ENCODE measurements around the gene PTTG2. TPM values are rescaled to one million over a fixed set of nuclear protein-coding genes. Genes with fewer than 3 reads are reported as not detected.

Gene PTTG2
- total and polyA plus RNA-seq, 2 of the 4 experiments (the other 2 are of a cell fraction): not detected

DNA sequence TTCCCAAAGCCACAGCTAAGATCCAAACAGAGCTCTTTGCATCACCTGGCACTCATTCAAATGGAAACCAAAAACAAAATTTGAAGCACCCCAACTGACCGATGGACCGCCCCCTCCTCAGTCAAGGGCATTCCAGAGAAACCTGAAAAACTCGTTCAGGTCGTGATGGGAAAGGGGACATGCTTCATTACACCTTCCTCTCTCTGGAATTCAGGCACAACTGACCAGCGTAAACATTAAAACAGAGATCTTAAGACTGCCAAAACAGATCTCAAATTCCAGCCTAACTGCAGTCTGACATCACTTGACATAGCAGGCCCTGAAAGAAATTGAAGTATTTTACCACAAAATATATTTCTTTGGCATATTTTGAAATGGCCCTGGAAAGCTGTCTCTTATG, 28.5 kb downstream of the PTTG2 start:
- dilution Hi-C loops (cut with HindIII; ENCODE audit: low sequenced_read_pairs, unreplicated experiment): no loop called here
- Histone ChIP-seq H2BK15ac (ENCODE audit: low read depth, low read length) (no peak overlapping the region), H3K27me3 (ENCODE audit: control insufficient read depth, insufficient read depth, low read length) (no peaks in the 10 kb centered on the region), H3K9me3 (ENCODE audit: control insufficient read depth, insufficient read depth, low read length) (no peaks in the 10 kb centered on the region), H3K36me3 (ENCODE audit: control insufficient read depth, insufficient read depth, low read length) (no peaks in the 10 kb centered on the region), H3K56ac (ENCODE audit: extremely low read depth, insufficient read depth, low read length) (no peak overlapping the region), H3K4ac (ENCODE audit: low read depth, low read length) (no peak overlapping the region), H2BK20ac (ENCODE audit: low read depth, low read length) (no peak overlapping the region), H2BK120ac (ENCODE audit: low read depth, low read length) (no peak overlapping the region), H3K18ac (ENCODE audit: low read depth, low read length) (no peak overlapping the region), H4K8ac (ENCODE audit: low read depth in 2 of 2, low read length in 2 of 2) (no peak overlapping the region), H2AK5ac (ENCODE audit: low read depth, low read length) (no peak overlapping the region), H3K4me1 (ENCODE audit: control insufficient read depth, insufficient read depth, low read length) (peaks cover 4% of the 10 kb centered on the region), H3K23ac (ENCODE audit: low read depth, low read length) (no peak overlapping the region), H4K20me1 (ENCODE audit: insufficient read depth, low read length) (peaks cover 4% of the 10 kb centered on the region; the same call in 1 of the 2 replicates), H3K9ac (ENCODE audit: low read depth, low read length) (no peak overlapping the region), H3K27ac (ENCODE audit: insufficient read depth, low read length) (no peak overlapping the region), H2AFZ (replicated peaks; ENCODE audit: low read length, poor library complexity) (no peak overlapping the region), H3K4me3 (ENCODE audit: insufficient read depth, low read depth, low read length) (no peak overlapping the region), H3K9me1 (ENCODE audit: insufficient read depth, low read length) (peaks cover 5% of the 10 kb centered on the region; the same call in 1 of the 2 replicates), H3K14ac (replicated peaks; ENCODE audit: low read depth, low read length) (no peak overlapping the region), H4K5ac (ENCODE audit: low read depth, low read length) (no peak overlapping the region), H3K4me2 (ENCODE audit: low read depth, low read length) (no peak overlapping the region), H2BK5ac (ENCODE audit: low read depth, low read length, poor library complexity, severe bottlenecking) (no peak overlapping the region), H3K79me1 (ENCODE audit: low read depth in 1 of 2, low read length in 2 of 2) (peaks cover 29 to 57% of the 10 kb centered on the region in 2 experiments), H2AK9ac (replicated peaks; ENCODE audit: low read depth, low read length, poor library complexity) (peak overlapping the region; percentile 55), H4K91ac (ENCODE audit: insufficient read depth, low read depth, low read length) (no peak overlapping the region)
- WGBS, 2 experiments (ENCODE audit: extremely low coverage in 2 of 2, insufficient read length in 1 of 2): 57% methylated on average over 4 of the region's 5 CpGs; no CpG with 5 or more reads in 1 of the 2 experiments
- DNase-seq (peak; percentile 37), ATAC-seq (ENCODE audit: low read depth) (peak; percentile 60)
- ChIA-PET CTCF (no interaction called here), POLR2A (ENCODE audit: unreplicated experiment) (no interaction called here)
- intact Hi-C loops (cut with micrococcal nuclease): no loop called here
- in situ Hi-C loops (cut with MboI; ENCODE audit: low sequenced_read_pairs): no loop called here
- TF ChIP-seq MXI1 (IDR thresholded peaks at IDR 0.05; ENCODE audit: borderline replicate concordance, low read depth, low read length) (no peak), RCOR1 (IDR thresholded peaks at IDR 0.05; ENCODE audit: insufficient replicate concordance, low read length) (no peak), BHLHE40 (IDR thresholded peaks at IDR 0.05; ENCODE audit: low read depth, low read length) (no peak), MAZ (IDR thresholded peaks at IDR 0.05; ENCODE audit: borderline replicate concordance, low read depth, low read length) (no peak), RAD21 (IDR thresholded peaks at IDR 0.05; ENCODE audit: low read length) (no peak), POLR2A (IDR thresholded peaks at IDR 0.05; ENCODE audit: low read depth, low read length) (no peak), SMC3 (IDR thresholded peaks at IDR 0.05; ENCODE audit: low read depth, low read length) (no peak)
- no TSS peak for BruUV-seq (replicated peaks)
